SK-N-SH (cell line): Measurements from ENCODE around the gene PFKFB2. TPM values are rescaled to one million over a fixed set of nuclear protein-coding genes. Genes with fewer than 3 reads are reported as not detected.

Experiments
- CTCF ChIA-PET: fragments of 300-600, 350-600 bp; formaldehyde crosslinking; extraction: SDS; loops from one replicate; lab custom pipeline; 2021; lab: Yijun Ruan, JAX
- POLR2A ChIA-PET: fragments of 350-600 bp; sonication (Branson Sonifier 250); formaldehyde crosslinking; extraction: SDS; loops from one replicate; lab custom pipeline; 2020; ENCODE audit warnings: antibody characterized with exemption, inconsistent platforms; lab: Yijun Ruan, JAX
- DNase-seq: peaks from one replicate; pipeline ENCODE4 v3.0.0; 2012
- H2AFZ ChIP-seq: fragments of 200-600 bp; sonication (generic); 2 replicates; pipeline ENCODE4 v1.8.1; 2016; ENCODE audit warnings: antibody characterized with exemption, mild to moderate bottlenecking, low read depth
- H3F3A ChIP-seq: fragments of 200-600 bp; sonication (generic); replicated peaks from 2 replicates; pipeline ENCODE3; 2016; ENCODE audit warnings: antibody characterized with exemption, mild to moderate bottlenecking; ENCODE audit not compliant: insufficient read depth
- H3K27ac ChIP-seq, 2 experiments: fragments of 200-500 bp in 1 of 2; fragments of 200-600 bp in 1 of 2; sonication (Bioruptor generic) in 1 of 2; sonication (generic), shearing (Covaris generic) in 1 of 2; 2 replicates each; pipeline versions ENCODE4 v1.5.1 to v1.6.1; 2014 to 2016; ENCODE audit warnings: low read depth in 2 of 2, inconsistent platforms in 1 of 2, low read length in 1 of 2, mild to moderate bottlenecking in 1 of 2, mixed read lengths in 1 of 2
- H3K27me3 ChIP-seq: fragments of 200-600 bp; sonication (generic), shearing (Covaris generic); 2 replicates; pipeline ENCODE4 v1.6.1; 2016; ENCODE audit warnings: mixed run types; ENCODE audit not compliant: insufficient read depth
- H3K36me3 ChIP-seq, 2 experiments: fragments of 200-500 bp in 1 of 2; fragments of 200-600 bp in 1 of 2; sonication (Bioruptor generic) in 1 of 2; sonication (generic) in 1 of 2; replicated peaks in 1 of 2; 2 replicates each; pipeline versions ENCODE3 to v1.5.1; 2014 to 2016; ENCODE audit warnings: low read length in 1 of 2, mild to moderate bottlenecking in 1 of 2; ENCODE audit not compliant: insufficient read depth in 2 of 2, control insufficient read depth in 1 of 2
- H3K4me1 ChIP-seq, 2 experiments: fragments of 200-500 bp in 1 of 2; fragments of 200-600 bp in 1 of 2; sonication (Bioruptor generic) in 1 of 2; sonication (generic), shearing (Covaris generic) in 1 of 2; 2 replicates each; pipeline versions ENCODE4 v1.5.1 to v1.6.1; 2014 to 2016; ENCODE audit warnings: low read depth in 1 of 2, low read length in 1 of 2, mixed run types in 1 of 2; ENCODE audit not compliant: insufficient read depth in 2 of 2, control insufficient read depth in 1 of 2
- H3K4me2 ChIP-seq: fragments of 200-600 bp; sonication (generic), shearing (Covaris generic); 2 replicates; pipeline ENCODE4 v1.6.1; 2017; ENCODE audit warnings: mixed run types
- H3K4me3 ChIP-seq, 2 experiments: fragments of 200-500 bp in 1 of 2; fragments of 200-600 bp in 1 of 2; sonication (Bioruptor generic) in 1 of 2; sonication (generic), shearing (Covaris generic) in 1 of 2; 2 replicates each; pipeline versions ENCODE4 v1.5.1 to v1.8.1; 2014 to 2016; ENCODE audit warnings: low read depth in 2 of 2, inconsistent platforms in 1 of 2, low read length in 1 of 2, mild to moderate bottlenecking in 1 of 2, mixed read lengths in 1 of 2, moderate library complexity in 1 of 2
- H3K79me2 ChIP-seq: fragments of 200-600 bp; sonication (generic); 2 replicates; pipeline ENCODE4 v1.8.1; 2017; ENCODE audit warnings: mild to moderate bottlenecking; ENCODE audit not compliant: insufficient read depth
- H3K9ac ChIP-seq: fragments of 200-600 bp; sonication (generic); 2 replicates; pipeline ENCODE4 v1.6.1; 2017; ENCODE audit warnings: mixed run types
- H3K9me2 ChIP-seq: fragments of 200-600 bp; sonication (generic); 2 replicates; pipeline ENCODE4 v1.6.1; 2017; ENCODE audit warnings: mixed run types
- H3K9me3 ChIP-seq: fragments of 200-600 bp; sonication (generic); 2 replicates; pipeline ENCODE4 v1.6.1; 2017; ENCODE audit warnings: mixed run types, mild to moderate bottlenecking, moderate library complexity
- H4K20me1 ChIP-seq: fragments of 200-600 bp; sonication (generic); 2 replicates; pipeline ENCODE4 v1.6.1; 2017; ENCODE audit warnings: mild to moderate bottlenecking, mixed run types; ENCODE audit not compliant: insufficient read depth
- CHD2 ChIP-seq: fragments of 150-350 bp; IDR thresholded peaks from 2 replicates; pipeline ENCODE4 v1.6.1; 2018; ENCODE audit warnings: low read length; ENCODE audit not compliant: partially characterized antibody
- ELF1 ChIP-seq: IDR thresholded peaks from 2 replicates; pipeline ENCODE4 v1.4.0; 2012
- EP300 ChIP-seq, 2 experiments: IDR thresholded peaks; 2 replicates each; pipeline versions ENCODE4 v1.4.0 to v1.6.1; 2012; ENCODE audit warnings: borderline replicate concordance in 1 of 2, low read depth in 1 of 2, low read length in 1 of 2
- EZH2phosphoT487 ChIP-seq: fragments of 200-600 bp; sonication (generic); IDR thresholded peaks from 2 replicates; pipeline ENCODE4 v1.6.1; 2017; ENCODE audit warnings: low read depth, mixed run types, mild to moderate bottlenecking, antibody characterized with exemption, moderate library complexity, borderline replicate concordance
- FOSL2 ChIP-seq: IDR thresholded peaks from 2 replicates; pipeline ENCODE4 v1.4.0; 2012; ENCODE audit warnings: low read depth, mild to moderate bottlenecking, moderate library complexity, borderline replicate concordance
- FOXJ3 ChIP-seq: sonication (generic); formaldehyde crosslinking; IDR thresholded peaks from 2 replicates; pipeline ENCODE4 v1.5.1; 2020; ENCODE audit warnings: mild to moderate bottlenecking, missing genetic modification reagents
- IRF3 ChIP-seq: fragments of 150-350 bp; IDR thresholded peaks from 2 replicates; pipeline ENCODE4 v1.6.1; 2016; ENCODE audit warnings: mild to moderate bottlenecking, low read depth, low read length
- JUND ChIP-seq: IDR thresholded peaks from 2 replicates; pipeline ENCODE4 v1.4.0; 2012
- MXI1 ChIP-seq: IDR thresholded peaks from 2 replicates; pipeline ENCODE4 v1.6.1; 2012; ENCODE audit warnings: mild to moderate bottlenecking, low read depth, low read length, improper control_type of control experiment
- NFIC ChIP-seq: IDR thresholded peaks from 2 replicates; pipeline ENCODE4 v1.4.0; 2012; ENCODE audit warnings: borderline replicate concordance
- NRF1 ChIP-seq: IDR thresholded peaks from 2 replicates; pipeline ENCODE4 v1.6.1; 2012; ENCODE audit warnings: low read depth, mild to moderate bottlenecking, low read length
- PBX3 ChIP-seq: IDR thresholded peaks from 2 replicates; pipeline ENCODE4; 2012
- RAD21 ChIP-seq: IDR thresholded peaks from 2 replicates; pipeline ENCODE4 v1.6.1; 2012; ENCODE audit warnings: mild to moderate bottlenecking, low read length
- RCOR1 ChIP-seq: fragments of 150-350 bp; IDR thresholded peaks from 2 replicates; pipeline ENCODE4 v1.6.1; 2017; ENCODE audit warnings: antibody characterized with exemption, low read length
- RFX5 ChIP-seq: IDR thresholded peaks from 2 replicates; pipeline ENCODE4 v1.6.1; 2012; ENCODE audit warnings: mild to moderate bottlenecking, improper control_type of control experiment, low read length
- SMC3 ChIP-seq: IDR thresholded peaks from 2 replicates; pipeline ENCODE4 v1.6.1; 2012; ENCODE audit warnings: low read depth, low read length, improper control_type of control experiment
- TAF1 ChIP-seq: IDR thresholded peaks from 2 replicates; pipeline ENCODE4 v1.6.1; 2012; ENCODE audit warnings: low read depth, mild to moderate bottlenecking, low read length, moderate library complexity, borderline replicate concordance
- TEAD4 ChIP-seq: IDR thresholded peaks from 2 replicates; pipeline ENCODE4 v1.4.0; 2012; ENCODE audit warnings: mild to moderate bottlenecking, borderline replicate concordance; ENCODE audit not compliant: insufficient read depth
- USF2 ChIP-seq: fragments of 150-350 bp; IDR thresholded peaks from 2 replicates; pipeline ENCODE4 v1.6.1; 2017; ENCODE audit warnings: antibody characterized with exemption, low read length, low read depth, borderline replicate concordance
- YY1 ChIP-seq: IDR thresholded peaks from 2 replicates; pipeline ENCODE4 v1.4.0; 2012; ENCODE audit warnings: low read depth, mild to moderate bottlenecking
- WGBS: methylation state at CpG from one replicate; pipeline ENCODE4 v1.1.6; 2017; ENCODE audit warnings: low lambda C conversion rate; 5-methylcytosine and 5-hydroxymethylcytosine counted together
- polyA plus RNA-seq, 3 experiments: library from polyadenylated mRNA; depleted of rRNA; stranded (reverse); fragments of >200 nt; gene quantifications; 2 replicates each; pipeline ENCODE4 v1.2.3, GENCODE V29; 2012

The PFKFB2 gene
- polyA plus RNA-seq, 1 of the 3 experiments (the other 2 are of a cell fraction), result 1.8 TPM

- Histone ChIP-seq H3K9me3 (no peaks in the 10 kb centered on the region), H4K20me1 (no peaks in the 10 kb centered on the region), H3K36me3 (peaks cover 0 to 7% of the 10 kb centered on the region in 2 experiments), H3K27ac (no peak overlapping the region), H3K4me2 (no peak overlapping the region), H3K4me1 (no peaks in the 10 kb centered on the region)
- WGBS, result 67% methylated on average over 3 of the region's 3 CpGs
- TF ChIP-seq FOXJ3 (CRISPR knock-in tag) (no peak), SMC3 (no peak), MXI1 (no peak), EZH2phosphoT487 (no peak), CHD2 (no peak), JUND (no peak), YY1 (no peak), TAF1 (no peak), EP300 (IDR thresholded peaks at IDR 0.05; ENCODE audit: borderline replicate concordance in 1 of 2, low read depth in 1 of 2, low read length in 1 of 2) (no peak), IRF3 (no peak), TEAD4 (no peak), RAD21 (no peak), RCOR1 (no peak), NRF1 (no peak), NFIC (no peak), RFX5 (no peak), USF2 (no peak), PBX3 (no peak), ELF1 (no peak), FOSL2 (no peak)
- TF ChIP-seq, all 33 proteins: peak for 0
- Histone ChIP-seq H3K9me2 (no peaks in the 10 kb centered on the region), H3F3A (no peaks in the 10 kb centered on the region), H3K27me3 (no peaks in the 10 kb centered on the region), H3K4me3 (no peak overlapping the region), H2AFZ (no peak overlapping the region), H3K79me2 (no peaks in the 10 kb centered on the region), H3K9ac (no peak overlapping the region)
- CTCF ChIA-PET, result interaction anchor here (1.0 to 1.3 kb wide), 3 partner anchors 11 to 581 kb away, joined by 3 to 5 read pairs (median 3); no protein-coding TSS in a partner anchor
- POLR2A ChIA-PET, result no interaction called here
- no peak for DNase-seq
Measured at GRCh38 chr1:207060596-207060995, 7.5 kb downstream of the PFKFB2 start.
